ENCODE data around the gene ATP8A2.

- TF ChIP-seq CTCF (IDR thresholded peaks at IDR 0.05) (no peak), POLR2A (IDR thresholded peaks at IDR 0.05) (no peak), EP300 (IDR thresholded peaks at IDR 0.05) (no peak)
Observed at GRCh38 chr13:25633093-25633492, 261.3 kb downstream of the ATP8A2 start.
